ENCODE data around the gene PAMR1.

DNA sequence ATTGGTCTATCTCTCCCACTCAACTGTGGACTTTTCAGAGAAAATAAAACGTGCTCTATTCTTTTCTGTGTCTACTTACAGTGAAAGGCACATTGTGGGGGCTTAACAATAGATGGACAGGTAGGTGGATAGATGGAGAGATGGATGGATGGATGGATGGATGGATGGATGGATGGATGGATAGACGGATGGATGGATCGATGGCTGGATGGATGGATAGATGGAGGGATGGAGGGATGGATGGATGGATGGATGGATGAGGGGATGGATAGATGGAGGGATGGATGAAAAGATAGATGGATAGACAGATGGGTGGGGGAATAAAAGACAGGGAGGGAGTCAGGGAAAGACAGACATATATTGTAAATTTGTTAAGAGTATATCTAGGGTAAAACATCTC, 91.8 kb downstream of the PAMR1 start:
- TF ChIP-seq, protein P1, sequence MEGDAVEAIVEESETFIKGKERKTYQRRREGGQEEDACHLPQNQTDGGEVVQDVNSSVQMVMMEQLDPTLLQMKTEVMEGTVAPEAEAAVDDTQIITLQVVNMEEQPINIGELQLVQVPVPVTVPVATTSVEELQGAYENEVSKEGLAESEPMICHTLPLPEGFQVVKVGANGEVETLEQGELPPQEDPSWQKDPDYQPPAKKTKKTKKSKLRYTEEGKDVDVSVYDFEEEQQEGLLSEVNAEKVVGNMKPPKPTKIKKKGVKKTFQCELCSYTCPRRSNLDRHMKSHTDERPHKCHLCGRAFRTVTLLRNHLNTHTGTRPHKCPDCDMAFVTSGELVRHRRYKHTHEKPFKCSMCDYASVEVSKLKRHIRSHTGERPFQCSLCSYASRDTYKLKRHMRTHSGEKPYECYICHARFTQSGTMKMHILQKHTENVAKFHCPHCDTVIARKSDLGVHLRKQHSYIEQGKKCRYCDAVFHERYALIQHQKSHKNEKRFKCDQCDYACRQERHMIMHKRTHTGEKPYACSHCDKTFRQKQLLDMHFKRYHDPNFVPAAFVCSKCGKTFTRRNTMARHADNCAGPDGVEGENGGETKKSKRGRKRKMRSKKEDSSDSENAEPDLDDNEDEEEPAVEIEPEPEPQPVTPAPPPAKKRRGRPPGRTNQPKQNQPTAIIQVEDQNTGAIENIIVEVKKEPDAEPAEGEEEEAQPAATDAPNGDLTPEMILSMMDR (IDR thresholded peaks at IDR 0.05) = no peak
- TF ChIP-seq POLR2A (IDR thresholded peaks at IDR 0.05) = no peak
